Fibroblast of skin of right biceps (primary cell): Measurements from ENCODE around the gene C16orf74.

ENCODE experiments used
- DNase-seq: peaks from one replicate; pipeline ENCODE4 v3.0.0-alpha.2; 2013

The C16orf74 gene

GRCh38 chr16:85774136-85774535 lies 23.2 kb upstream of the C16orf74 start:
- no peak for DNase-seq

DNA sequence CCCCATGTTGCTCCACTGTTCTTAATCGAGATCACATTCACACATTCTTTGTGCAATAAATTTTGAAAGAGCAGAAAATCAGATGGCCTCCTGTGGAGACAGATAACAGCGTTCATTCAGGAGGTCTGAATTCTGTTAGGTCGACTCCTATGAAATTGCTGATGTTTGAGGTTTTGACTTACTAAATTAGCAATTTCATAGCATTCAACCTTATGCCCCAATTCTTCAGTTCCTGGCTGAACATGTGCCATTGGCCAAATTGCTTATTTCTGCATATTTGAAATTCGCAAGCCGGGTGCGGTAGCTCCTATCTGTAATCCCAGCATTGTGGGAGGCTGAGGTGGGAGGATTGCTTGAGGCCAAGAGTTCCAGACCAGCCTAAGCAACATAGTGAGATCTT lies 22.1 kb upstream of the C16orf74 start:
- no peak for DNase-seq

DNA sequence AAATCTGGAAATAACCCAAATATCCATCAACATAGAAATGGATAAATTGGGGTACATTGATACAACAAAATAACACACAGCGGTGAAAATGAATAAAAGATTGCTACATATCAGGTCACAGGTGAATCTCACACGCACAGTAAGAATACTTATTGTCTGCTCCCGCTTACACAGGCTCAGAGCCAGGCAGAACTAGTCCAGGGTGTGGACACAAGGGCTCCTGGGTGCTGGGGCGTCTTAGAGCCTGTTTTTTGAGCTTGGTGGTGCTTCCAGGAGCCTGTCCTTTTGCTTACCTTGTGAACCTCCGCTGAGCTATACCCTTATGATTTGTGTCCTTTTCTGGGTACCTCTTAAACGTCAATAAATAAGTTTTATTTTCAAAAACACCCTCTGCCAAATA lies 19.8 kb upstream of the C16orf74 start:
- no peak for DNase-seq

- DNase-seq = no peak
Measured at GRCh38 chr16:85768199-85768598, 17.3 kb upstream of the C16orf74 start.

DNA sequence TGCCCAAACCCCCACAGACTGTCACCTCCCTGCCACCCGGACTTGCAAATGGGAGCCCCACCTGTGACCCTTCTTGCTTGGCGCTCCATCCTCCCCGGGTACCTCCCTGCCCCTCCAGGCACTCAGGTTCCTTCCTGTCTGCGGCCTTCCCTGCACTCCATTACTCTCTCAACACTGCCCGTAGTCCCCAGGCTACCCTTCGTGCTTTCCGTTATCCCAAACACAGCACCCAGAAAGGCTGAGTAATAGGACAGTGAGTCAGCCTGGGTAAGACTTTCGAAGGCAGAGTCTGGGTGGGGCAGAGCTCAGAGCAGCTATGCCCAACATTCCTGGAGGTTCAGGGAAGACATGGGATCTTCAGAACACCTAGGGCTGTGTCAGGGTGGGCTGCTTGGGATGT lies 16.6 kb upstream of the C16orf74 start:
- peak; percentile 90 for DNase-seq

DNA sequence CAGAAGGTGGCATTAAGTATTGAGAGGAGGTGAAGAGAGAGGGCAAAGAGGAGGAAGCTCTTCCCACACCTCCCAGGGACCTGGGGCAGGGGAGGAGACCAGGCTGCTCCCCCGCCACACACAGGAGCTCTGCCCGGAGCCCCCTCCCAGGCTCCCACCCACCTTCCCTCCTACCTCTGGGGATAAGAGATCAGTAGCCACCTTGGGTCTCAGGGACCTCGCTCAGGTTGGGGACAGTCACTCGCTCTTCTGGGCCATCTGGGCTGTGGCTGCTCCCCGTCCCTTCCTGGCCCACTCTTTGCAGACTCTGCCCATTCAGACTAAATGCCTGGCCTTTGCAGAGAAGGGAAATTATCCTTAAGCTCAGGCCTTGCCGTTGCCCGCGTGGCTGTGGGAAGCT lies 14.9 kb upstream of the C16orf74 start:
- DNase-seq = no peak

DNA sequence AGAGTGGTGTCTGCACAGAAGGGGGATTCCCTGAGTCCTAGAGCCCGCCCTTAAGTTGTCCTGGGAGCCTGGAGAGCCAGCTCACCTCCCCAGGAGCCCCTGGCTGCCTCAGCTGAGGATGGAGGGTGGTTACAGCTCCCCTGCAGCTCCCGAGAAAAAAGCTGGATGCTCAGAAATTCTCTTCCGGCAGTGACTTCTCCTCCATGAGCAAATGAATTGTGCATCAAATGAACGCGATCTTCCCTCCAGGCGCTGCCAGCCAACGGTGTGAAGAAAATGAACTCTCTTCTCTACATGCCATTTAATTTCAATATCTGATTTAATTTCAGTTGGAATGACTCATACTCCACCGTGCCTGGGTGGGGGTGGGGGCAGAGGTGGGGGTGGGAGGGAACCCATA lies 14.3 kb upstream of the C16orf74 start:
- no peak for DNase-seq

- no peak for DNase-seq
Measured at GRCh38 chr16:85763616-85764015, 12.7 kb upstream of the C16orf74 start.

- DNase-seq = no peak
Measured at GRCh38 chr16:85762970-85763369, 12.1 kb upstream of the C16orf74 start.

DNA sequence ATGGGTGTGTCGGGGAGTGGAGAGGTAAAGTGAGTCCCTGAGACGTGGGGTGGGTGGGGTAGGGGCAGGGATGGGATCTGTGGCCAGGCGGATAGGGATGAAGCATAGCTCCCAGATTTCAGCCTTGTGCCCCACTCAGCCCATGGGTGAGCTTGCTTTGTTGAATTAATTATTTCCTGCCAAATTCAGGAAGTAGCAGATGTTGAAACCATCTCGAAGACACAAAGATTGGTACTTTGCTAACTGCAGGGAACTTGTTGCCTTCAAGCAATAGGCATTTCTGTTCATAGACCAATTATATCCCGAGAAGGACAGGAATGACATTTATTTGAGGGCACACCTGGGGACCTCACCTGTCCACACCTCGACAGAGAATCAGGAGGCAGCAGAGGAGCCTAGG lies 11.0 kb upstream of the C16orf74 start:
- no peak for DNase-seq

GRCh38 chr16:85759631-85760419 lies 8.9 kb upstream of the C16orf74 start:
- DNase-seq = no peak

- no peak for DNase-seq
Measured at GRCh38 chr16:85759136-85759535, 8.2 kb upstream of the C16orf74 start.

DNA sequence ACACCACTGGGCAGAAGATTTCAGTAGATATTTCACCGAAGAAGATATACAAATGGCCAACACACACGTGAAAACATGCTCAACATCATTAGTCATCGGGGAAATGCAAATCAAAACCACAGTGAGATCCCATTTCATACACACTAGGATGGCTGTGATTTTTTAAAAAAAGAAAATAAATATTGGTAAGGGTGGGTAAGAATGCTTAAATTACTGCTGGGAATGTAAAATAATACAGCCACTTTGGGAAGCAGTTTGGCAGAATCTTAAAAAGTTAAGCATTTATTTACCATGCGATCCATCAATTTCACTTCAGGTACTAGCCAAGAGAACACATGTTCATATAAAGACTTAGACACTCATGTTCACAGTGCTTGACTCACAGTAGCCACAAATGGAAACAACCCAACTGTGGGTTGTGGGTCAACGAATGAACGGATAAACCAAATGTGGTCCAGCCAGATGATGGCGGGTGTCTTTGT lies 6.5 kb upstream of the C16orf74 start:
- DNase-seq = peak; percentile 76

GRCh38 chr16:85755929-85756768 lies 5.3 kb upstream of the C16orf74 start:
- peak; percentile 43 for DNase-seq

DNA sequence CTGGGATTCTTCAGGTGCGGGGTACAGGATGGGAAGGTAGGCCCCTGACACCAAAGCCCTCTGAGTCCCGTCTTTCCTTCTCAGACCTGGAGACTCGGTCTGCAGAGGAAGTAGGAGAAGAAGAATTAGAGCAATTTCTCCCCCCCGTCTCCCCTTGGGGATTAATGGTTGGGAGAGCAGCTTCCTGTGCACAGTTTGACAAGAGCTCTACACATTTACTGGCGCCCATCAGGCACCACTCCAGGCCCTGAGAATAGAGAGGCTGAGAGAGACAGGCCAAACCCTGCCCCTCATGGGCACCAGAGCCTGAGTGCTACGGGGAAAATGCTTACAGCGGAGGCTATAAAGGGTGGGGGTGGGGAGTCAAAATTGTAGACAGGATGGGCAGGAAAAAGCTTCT lies 3.5 kb upstream of the C16orf74 start:
- no peak for DNase-seq

DNA sequence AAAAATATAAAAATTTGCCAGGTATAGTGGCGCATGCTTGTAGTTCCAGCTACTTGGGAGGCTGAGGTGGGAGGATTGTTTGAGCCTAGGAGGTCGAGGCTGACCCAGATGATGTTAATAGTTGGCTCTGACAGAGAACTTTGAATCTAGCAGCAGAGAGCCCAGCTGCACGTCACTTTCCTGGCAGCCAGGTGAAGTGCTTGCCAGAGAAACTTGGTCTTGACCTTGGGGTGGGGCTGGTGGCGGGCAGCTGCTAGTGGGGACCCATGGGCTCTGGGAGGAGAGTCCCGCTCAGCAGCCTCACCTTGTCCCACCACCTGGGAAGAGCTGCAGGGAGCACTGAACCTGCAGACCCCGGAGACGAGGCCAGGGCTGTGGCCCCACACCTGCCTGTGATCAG lies 3.1 kb upstream of the C16orf74 start:
- no peak for DNase-seq

DNA sequence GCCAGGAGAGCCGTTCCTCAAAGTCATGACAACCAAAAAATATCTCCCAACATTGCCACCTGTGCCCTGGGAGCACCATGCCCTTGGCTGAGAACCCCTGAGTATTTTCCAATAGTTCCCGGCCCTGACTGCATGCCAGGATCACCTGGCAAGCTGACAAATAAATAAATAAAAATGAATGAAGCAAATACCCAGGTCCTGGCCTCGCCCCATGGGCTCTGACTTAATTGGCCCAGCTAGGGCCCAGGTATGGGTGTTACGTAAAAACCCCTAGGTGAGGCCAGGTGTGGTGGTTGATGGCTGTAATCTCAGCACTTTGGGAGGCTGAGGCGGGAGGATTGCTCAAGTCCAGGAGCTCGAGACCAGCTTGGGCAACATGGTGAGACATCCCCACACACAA lies 2.7 kb upstream of the C16orf74 start:
- DNase-seq = no peak

DNA sequence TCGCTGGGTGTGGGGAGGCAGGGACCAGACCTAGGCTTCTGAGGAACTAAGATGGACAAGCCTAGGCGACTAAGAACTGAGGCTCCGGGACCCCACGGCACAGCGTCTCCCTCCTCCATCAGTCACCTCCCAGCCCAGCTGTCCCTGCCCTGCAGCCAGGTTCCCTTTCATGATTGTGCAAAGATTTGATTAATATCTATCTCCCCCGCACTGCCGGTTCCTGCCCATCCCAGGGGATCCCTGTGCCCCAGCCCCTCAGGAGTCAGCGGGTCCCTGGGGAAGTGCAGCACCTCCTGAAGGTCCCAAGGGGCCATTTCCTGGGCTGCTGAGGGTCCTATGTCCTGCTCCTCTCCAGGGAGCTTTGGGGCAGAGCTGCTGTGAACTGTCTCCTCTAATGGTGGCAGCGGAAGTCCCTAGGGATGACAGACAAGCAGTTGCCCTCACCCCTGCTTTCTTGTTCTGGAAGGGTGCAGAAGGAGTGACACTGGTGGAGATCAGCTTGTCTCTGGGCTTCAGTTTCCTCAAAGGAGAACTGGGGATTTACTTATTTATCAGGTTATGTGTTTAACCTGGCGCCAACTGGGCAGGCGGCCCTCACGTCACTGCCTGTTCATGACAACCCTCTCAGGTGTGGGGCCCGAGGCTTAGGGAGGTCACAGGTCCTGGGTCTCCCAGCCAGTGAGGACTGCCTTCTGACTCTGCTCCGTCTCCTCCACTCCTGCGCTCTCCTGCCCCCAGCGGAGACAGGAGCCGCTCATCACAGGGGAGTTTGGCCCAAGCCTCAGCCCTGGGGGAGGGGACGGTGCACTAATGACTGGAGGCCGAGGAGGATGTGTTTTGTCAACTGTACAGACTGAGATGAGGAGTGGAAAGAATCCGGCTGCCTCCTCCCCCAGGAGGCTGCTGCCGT lies 1.9 kb upstream of the C16orf74 start:
- DNase-seq = peak; percentile 80

GRCh38 chr16:85751698-85752501 lies 1.0 kb upstream of the C16orf74 start:
- peak; percentile 67 for DNase-seq

DNA sequence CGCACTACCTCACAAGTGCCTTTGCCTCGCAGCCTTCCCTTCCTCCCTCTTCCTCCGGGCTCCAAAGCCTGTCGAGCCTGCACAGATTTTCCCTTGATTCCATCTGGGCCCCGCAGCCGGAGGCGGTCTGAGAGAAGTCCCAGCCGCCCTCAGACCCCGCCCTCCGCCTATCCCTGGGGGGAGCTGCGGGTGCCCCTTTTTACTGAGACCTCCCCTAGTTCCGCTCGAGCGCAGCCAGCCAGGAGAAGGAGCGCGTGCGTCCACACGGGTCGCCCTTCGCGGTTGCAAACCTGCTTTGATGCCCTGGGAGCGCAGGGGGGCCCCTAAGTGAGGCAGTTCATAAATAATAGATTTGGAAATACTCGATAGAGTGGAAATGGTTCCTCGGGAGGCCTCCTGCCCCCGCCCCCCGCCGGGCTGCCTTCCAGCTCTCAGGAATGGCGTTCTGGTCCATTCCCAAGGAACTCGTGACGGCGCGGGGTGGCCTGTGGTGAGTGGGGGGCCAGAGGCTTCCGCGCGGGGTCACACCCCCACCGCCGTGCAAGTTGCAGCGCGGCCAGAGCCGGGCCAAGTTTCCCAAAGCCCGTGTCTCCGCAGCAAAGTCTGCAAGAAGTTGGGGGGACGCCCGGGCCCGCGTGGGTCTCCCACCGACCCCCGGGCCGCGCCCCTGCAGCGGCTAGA lies 610 bp downstream of the C16orf74 start:
- peak; percentile 55 for DNase-seq

DNA sequence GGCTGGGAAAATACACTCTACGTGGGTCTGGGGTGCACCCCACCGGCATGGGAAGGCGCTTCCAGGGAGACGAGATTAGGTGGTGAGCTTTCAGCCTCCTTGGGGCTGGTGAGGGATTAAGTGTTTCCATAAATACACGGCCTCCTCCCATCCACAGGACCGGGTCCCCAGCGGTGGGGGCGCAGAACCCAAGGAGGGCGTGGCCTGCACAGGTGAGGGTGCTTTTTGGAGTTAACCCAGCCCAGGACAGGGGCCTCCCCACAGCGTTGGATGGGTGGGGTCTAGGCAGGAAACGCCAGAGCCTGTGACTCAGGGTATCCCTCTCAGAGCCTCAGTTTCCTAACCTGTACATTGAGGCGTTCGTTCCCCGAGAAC lies 1.1 kb downstream of the C16orf74 start:
- DNase-seq = no peak
